Ovary (tissue), 3 donors: ENCODE measurements around the gene FUT4.

Experiments
- EP300 ChIP-seq: sonication (generic); formaldehyde crosslinking; IDR thresholded peaks from one replicate; pipeline ENCODE4 v1.6.1; 2017; ENCODE audit warnings: antibody characterized with exemption
- POLR2A ChIP-seq: fragments of 450-650 bp; IDR thresholded peaks from one replicate; pipeline ENCODE4 v1.6.1; 2017; ENCODE audit warnings: antibody characterized with exemption, mild to moderate bottlenecking, moderate library complexity
- TF ChIP-seq, protein P1 (sequence below), 3 donors: fragments of 450-650 bp in 2 of 3; fragments of 200-600 bp in 1 of 3; IDR thresholded peaks; one replicate each; pipeline versions ENCODE4 v1.5.1 to v1.8.0; 2016 to 2022; ENCODE audit warnings: antibody characterized with exemption in 3 of 3, mild to moderate bottlenecking in 1 of 3
- donor health status: DM: no; HTN: no; CAD: no.

DNA sequence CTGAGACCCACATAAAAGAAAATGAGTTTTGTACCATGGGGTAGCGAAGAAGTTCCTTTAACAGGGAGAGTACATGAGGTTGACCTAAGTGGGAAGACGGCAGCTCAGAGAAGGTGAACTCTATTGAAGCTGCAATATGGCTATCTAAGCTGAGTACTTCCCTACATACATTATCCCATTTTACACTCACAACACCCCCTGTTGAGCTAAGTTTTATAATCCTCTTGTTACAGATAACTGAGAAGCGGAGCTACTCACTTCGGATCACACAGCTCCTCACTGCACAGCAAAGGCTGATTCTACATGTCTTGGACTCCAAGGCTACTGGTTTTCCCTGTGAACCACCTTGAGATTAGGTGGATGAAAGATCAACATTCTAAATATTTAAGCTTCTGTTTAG, 15.2 kb downstream of the FUT4 start:
- TF ChIP-seq, protein P1, sequence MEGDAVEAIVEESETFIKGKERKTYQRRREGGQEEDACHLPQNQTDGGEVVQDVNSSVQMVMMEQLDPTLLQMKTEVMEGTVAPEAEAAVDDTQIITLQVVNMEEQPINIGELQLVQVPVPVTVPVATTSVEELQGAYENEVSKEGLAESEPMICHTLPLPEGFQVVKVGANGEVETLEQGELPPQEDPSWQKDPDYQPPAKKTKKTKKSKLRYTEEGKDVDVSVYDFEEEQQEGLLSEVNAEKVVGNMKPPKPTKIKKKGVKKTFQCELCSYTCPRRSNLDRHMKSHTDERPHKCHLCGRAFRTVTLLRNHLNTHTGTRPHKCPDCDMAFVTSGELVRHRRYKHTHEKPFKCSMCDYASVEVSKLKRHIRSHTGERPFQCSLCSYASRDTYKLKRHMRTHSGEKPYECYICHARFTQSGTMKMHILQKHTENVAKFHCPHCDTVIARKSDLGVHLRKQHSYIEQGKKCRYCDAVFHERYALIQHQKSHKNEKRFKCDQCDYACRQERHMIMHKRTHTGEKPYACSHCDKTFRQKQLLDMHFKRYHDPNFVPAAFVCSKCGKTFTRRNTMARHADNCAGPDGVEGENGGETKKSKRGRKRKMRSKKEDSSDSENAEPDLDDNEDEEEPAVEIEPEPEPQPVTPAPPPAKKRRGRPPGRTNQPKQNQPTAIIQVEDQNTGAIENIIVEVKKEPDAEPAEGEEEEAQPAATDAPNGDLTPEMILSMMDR (IDR thresholded peaks at IDR 0.05), result no peak
- no peak for TF ChIP-seq POLR2A
- TF ChIP-seq EP300, result no peak
